Heart left ventricle (tissue), 16 donors: Measurements from ENCODE around the gene HSPB7. TPM values are rescaled to one million over a fixed set of nuclear protein-coding genes. Genes with fewer than 3 reads are reported as not detected.

Experiments
- ATAC-seq, 4 donors: fragments of 200-7000 bp; cut with Tn5 transposase; one replicate each; pipeline ENCODE4 v1.9.1; 2020 to 2022; ENCODE audit warnings: moderate library complexity in 4 of 4, mild to moderate bottlenecking in 3 of 4, moderate number of reproducible peaks in 1 of 4
- DNase-seq, 5 donors: peaks; one replicate each; pipeline ENCODE4 v3.0.0-alpha.2; 2020
- H3K27ac ChIP-seq, 12 donors: fragments of 200-600 bp; sonication (generic) in 4 of 12; one replicate each; pipeline versions ENCODE4 v1.5.0 to v1.8.0; 2016 to 2022; ENCODE audit warnings: mild to moderate bottlenecking in 2 of 12
- H3K27me3 ChIP-seq, 9 donors: fragments of 200-600 bp; sonication (generic) in 2 of 9; one replicate each; pipeline versions ENCODE4 v1.5.1 to v1.8.0; 2016 to 2022; ENCODE audit warnings: mild to moderate bottlenecking in 3 of 9
- H3K36me3 ChIP-seq, 9 donors: fragments of 200-600 bp; sonication (generic) in 2 of 9; one replicate each; pipeline versions ENCODE4 v1.5.0 to v1.8.0; 2018 to 2022; ENCODE audit warnings: mild to moderate bottlenecking in 2 of 9
- H3K4me1 ChIP-seq, 12 donors: fragments of 200-600 bp; sonication (generic) in 4 of 12; one replicate each; pipeline versions ENCODE4 v1.5.0 to v1.8.0; 2016 to 2022; ENCODE audit warnings: mild to moderate bottlenecking in 3 of 12
- H3K4me3 ChIP-seq, 12 donors: fragments of 200-600 bp; sonication (generic) in 4 of 12; one replicate each; pipeline versions ENCODE4 v1.5.0 to v1.8.0; 2017 to 2022; ENCODE audit warnings: mild to moderate bottlenecking in 9 of 12, moderate library complexity in 4 of 12
- H3K9me3 ChIP-seq, 12 donors: fragments of 200-600 bp; sonication (generic) in 4 of 12; one replicate each; pipeline versions ENCODE4 v1.5.0 to v1.8.0; 2016 to 2022; ENCODE audit warnings: mild to moderate bottlenecking in 1 of 12
- POLR2A ChIP-seq, 2 donors: fragments of 450-650 bp; IDR thresholded peaks; one replicate each; pipeline ENCODE4 v1.6.1; 2017; ENCODE audit warnings: antibody characterized with exemption in 2 of 2, mild to moderate bottlenecking in 2 of 2, moderate library complexity in 2 of 2
- WGBS, 4 donors: extraction: QIAGEN DNeasy Blood & Tissue Kit in 2 of 4; methylation state at CpG; one replicate each; pipeline versions ENCODE4 v1.1.5 to v1.1.7; 2013 to 2018; 5-methylcytosine and 5-hydroxymethylcytosine counted together
- intact Hi-C, 10 donors: fragments of 100-400 bp; cut with DNase I; formaldehyde crosslinking; loops; one replicate each; pipeline versions ENCODE4 v1.11.1 to v1.14.2; 2022
- polyA plus RNA-seq, 2 donors: library from polyadenylated mRNA; stranded (reverse); fragments of 200-250 nt; gene quantifications; one replicate each; pipeline ENCODE4 v1.2.3, GENCODE V29; 2013
- total RNA-seq, 9 donors: library from RNA; depleted of rRNA in 2 of 9; stranded (reverse); fragments of >200 nt in 2 of 9; fragmentation: NEBNext Ultra II Directional in 3 of 9; extraction: Animal tissue kit (Norgen Biotek cat#: 25700) in 3 of 9; gene quantifications; one replicate each; pipeline versions ENCODE4 v1.1.0 to v1.2.4, GENCODE V29; 2016 to 2023
- TF ChIP-seq, protein P1 (sequence below), 12 donors: fragments of 200-600 bp; sonication (generic) in 4 of 12; IDR thresholded peaks; one replicate each; pipeline versions ENCODE4 v1.5.0 to v1.8.0; 2018 to 2022; ENCODE audit warnings: antibody characterized with exemption in 12 of 12, mild to moderate bottlenecking in 5 of 12
- donor health status: ischemic (EF 13 %, LVEDD 7.1; RV severe dilation, severe dysfunction).
- donor health status: healthy with polysubstance abuse.
- donor health status: DM: no; HTN: yes; CAD: no.
- donor health status: DM: no; HTN: no; CAD: no.
- donor health status: ischemic (EF 25% LVEDD 6.9; RV normal size, moderate dysfunction).
- donor health status: ischemic (EF 25% LVEDD 5.7; RV mildly dilated, moderate dysfunction).
- donor health status: healthy.
- donor health status: DM: yes; HTN: yes; CAD: no.
- donor health status: ischemic (EF 35%, LVEDD 5.7; RV mildly dilated, moderate dysfunction).
- donor health status: nonischemic (EF 11% LVEDD 7.7; RV severe dilation, severe dysfunction).
- donor health status: DM: yes; HTN: yes; CAD: no.
- donor health status: PGD.
- donor health status: ischemic (EF 29% LVEDD 5.4; RV normal size, mild dysfunction).
- donor health status: nonischemic (EF 23%, LVEDD 6.1; RV moderate dilation, normal function).

Gene HSPB7
- total and polyA plus RNA-seq, 11 donors: 2,598 to 10,910 (median 4,961) TPM

DNA sequence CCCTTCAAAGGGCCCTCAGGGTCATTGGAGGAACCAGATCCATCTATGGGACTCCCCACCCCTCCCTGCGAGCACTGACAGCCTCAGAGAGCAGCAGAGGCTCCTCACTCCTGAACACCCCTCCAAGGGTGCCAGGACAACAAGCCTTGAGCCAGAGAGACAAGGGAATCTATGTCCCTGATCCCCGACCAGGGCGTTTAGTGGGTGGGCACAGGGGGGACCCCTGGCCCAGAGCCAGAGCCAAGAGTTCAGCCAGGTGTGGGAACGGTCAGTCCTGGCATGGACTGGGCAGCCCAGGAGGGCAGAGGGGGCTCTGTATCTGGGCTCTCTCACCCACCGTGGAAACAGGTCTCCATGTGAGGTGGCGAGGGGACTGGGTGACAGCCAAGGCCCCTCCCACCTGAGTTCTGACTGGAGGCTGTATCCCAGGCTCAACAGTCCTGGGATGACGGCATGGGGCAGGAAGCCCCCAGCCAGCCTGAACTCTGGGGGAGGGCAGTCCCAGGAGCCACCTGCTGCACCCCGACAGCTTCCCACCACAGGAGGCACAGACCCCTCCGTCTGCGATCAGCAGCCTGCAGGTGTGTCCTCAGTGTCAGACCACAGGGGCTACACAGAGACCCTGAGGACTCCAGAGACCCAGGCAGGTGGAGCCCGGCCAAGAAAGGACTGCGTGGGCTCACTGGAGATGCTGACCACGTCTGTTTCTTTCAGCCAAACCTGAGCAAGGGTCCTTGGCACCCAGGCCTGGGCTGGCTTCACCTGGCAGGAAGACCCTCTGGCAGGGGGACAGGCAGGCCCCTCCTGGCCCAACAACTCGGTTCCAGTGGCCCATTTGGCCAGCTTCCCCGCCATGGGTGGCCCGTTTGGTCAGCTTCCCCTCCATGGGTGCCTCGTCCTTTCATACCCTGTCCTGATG is 25.0 kb downstream of the HSPB7 start:
- 74 to 85% (median 81%) methylated on average over 7 to 17 of the region's 17 CpGs for WGBS, 4 donors
- ATAC-seq: no peak

GRCh38 chr1:15992187-15992553 is 25.7 kb downstream of the HSPB7 start:
- WGBS, 4 donors: 92 to 95% (median 93%) methylated on average over 7 of the region's 7 CpGs
- no peak for DNase-seq
- no peaks in the 10 kb centered on the region for H3K36me3 ChIP-seq
- H3K4me1 ChIP-seq: no peaks in the 10 kb centered on the region
- no peaks in the 10 kb centered on the region for H3K9me3 ChIP-seq
- H3K27ac ChIP-seq: no peak overlapping the region
- ATAC-seq: no peak
- H3K27me3 ChIP-seq: no peaks in the 10 kb centered on the region
- TF ChIP-seq, protein P1, sequence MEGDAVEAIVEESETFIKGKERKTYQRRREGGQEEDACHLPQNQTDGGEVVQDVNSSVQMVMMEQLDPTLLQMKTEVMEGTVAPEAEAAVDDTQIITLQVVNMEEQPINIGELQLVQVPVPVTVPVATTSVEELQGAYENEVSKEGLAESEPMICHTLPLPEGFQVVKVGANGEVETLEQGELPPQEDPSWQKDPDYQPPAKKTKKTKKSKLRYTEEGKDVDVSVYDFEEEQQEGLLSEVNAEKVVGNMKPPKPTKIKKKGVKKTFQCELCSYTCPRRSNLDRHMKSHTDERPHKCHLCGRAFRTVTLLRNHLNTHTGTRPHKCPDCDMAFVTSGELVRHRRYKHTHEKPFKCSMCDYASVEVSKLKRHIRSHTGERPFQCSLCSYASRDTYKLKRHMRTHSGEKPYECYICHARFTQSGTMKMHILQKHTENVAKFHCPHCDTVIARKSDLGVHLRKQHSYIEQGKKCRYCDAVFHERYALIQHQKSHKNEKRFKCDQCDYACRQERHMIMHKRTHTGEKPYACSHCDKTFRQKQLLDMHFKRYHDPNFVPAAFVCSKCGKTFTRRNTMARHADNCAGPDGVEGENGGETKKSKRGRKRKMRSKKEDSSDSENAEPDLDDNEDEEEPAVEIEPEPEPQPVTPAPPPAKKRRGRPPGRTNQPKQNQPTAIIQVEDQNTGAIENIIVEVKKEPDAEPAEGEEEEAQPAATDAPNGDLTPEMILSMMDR (IDR thresholded peaks at IDR 0.05): no peak
- TF ChIP-seq POLR2A (IDR thresholded peaks at IDR 0.05): no peak
- intact Hi-C loops: loop anchor here (2.0 to 5.0 kb wide), 4 partner anchors 175 to 200 kb away; no protein-coding TSS in a partner anchor
- no peak overlapping the region for H3K4me3 ChIP-seq

More for the DNA sequence above, 25.0 kb downstream of the HSPB7 start:
- H3K4me3 ChIP-seq: no peak overlapping the region
- no peak for DNase-seq
- H3K27me3 ChIP-seq: no peaks in the 10 kb centered on the region
- no peaks in the 10 kb centered on the region for H3K36me3 ChIP-seq
- H3K4me1 ChIP-seq: no peaks in the 10 kb centered on the region
- no peaks in the 10 kb centered on the region for H3K9me3 ChIP-seq
- no peak for TF ChIP-seq POLR2A (IDR thresholded peaks at IDR 0.05)
- TF ChIP-seq, protein P1 (IDR thresholded peaks at IDR 0.05): no peak
- intact Hi-C loops: loop anchor here (2.0 to 5.0 kb wide), 4 partner anchors 176 to 201 kb away; no protein-coding TSS in a partner anchor
- no peak overlapping the region for H3K27ac ChIP-seq

GRCh38 chr1:15991427-15992186 is 26.2 kb downstream of the HSPB7 start:
- WGBS, 4 donors: 90 to 93% (median 91%) methylated on average over 8 to 11 of the region's 11 CpGs
- DNase-seq (no peak), ATAC-seq (no peak)
- Histone ChIP-seq H3K27me3 (no peaks in the 10 kb centered on the region), H3K4me1 (no peaks in the 10 kb centered on the region), H3K9me3 (no peaks in the 10 kb centered on the region), H3K27ac (no peak overlapping the region), H3K4me3 (no peak overlapping the region), H3K36me3 (no peaks in the 10 kb centered on the region)
- intact Hi-C loops: loop anchor here (2.0 to 5.0 kb wide), 4 partner anchors 174 to 199 kb away; no protein-coding TSS in a partner anchor
- TF ChIP-seq, protein P1 (IDR thresholded peaks at IDR 0.05): no peak
- TF ChIP-seq POLR2A (IDR thresholded peaks at IDR 0.05): no peak

DNA sequence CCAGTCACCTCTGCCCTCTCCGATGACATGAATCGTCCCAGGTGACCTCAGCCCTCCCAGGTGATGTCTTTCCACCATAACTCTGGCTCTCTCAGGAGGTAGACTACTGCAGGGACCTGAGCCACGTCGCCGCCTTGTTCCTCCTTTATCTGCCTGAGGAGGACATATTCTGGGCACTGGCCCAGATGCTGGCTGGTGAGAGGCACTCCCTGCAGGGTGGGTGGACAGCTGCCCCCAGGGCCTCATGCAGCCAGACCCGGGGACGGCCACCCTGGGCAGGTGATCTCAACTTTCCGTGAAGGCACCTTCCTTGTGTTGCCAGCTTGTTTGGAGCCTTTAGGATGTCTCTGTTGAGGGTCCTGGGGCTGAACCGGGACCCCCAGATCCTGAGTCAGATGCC is 28.1 kb downstream of the HSPB7 start:
- H3K36me3 ChIP-seq: no peaks in the 10 kb centered on the region
- TF ChIP-seq, protein P1 (IDR thresholded peaks at IDR 0.05): no peak
- no peak for TF ChIP-seq POLR2A (IDR thresholded peaks at IDR 0.05)
- no peak for DNase-seq
- H3K27me3 ChIP-seq: no peaks in the 10 kb centered on the region
- intact Hi-C loops: loop anchor here in 9 of 10 donors (5.0 to 10.0 kb wide), 4 partner anchors 172 to 197 kb away; no protein-coding TSS in a partner anchor
- H3K9me3 ChIP-seq: no peaks in the 10 kb centered on the region
- H3K27ac ChIP-seq: no peak overlapping the region
- no peaks in the 10 kb centered on the region for H3K4me1 ChIP-seq
- no peak overlapping the region for H3K4me3 ChIP-seq
- 52 to 59% (median 57%) methylated on average over 9 of the region's 9 CpGs for WGBS, 4 donors
- peak in 1 of 4 donors; percentile 11 for ATAC-seq
